ENCODE measurements around the gene FCHSD2.
"Not testable (repeated sequence)": the region's sequence is repeated elsewhere in the genome, so short reads cannot be mapped to it uniquely, and the experiment has no call there.

Gene FCHSD2

DNA sequence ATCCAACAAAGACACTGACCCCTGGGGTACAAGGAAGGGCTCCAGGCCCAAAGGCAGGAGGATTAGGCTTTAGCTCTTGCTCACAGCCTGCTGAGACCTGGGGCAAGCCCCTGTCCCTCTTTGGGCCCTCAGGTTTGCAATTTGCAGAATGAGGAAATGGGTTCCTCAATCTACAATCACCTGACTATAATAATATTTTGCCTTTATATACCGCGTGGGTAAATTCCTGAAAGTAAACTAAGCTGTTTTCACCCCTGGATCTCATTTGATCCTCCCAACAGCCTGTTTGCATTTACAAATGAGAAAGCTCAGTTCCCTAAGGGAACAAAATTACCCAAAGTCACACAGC lies 349.1 kb downstream of the FCHSD2 start:
- Histone ChIP-seq H3K9ac (ENCODE audit: low read length) (peak overlapping the region; percentile 39; the same call in 1 of the 2 replicates), H3K79me2 (ENCODE audit: insufficient read depth, low read length) (no peaks in the 10 kb centered on the region), H3K4me3 (ENCODE audit: low read depth, low read length, poor library complexity, severe bottlenecking) (peak overlapping the region; percentile 68), H3K9me3 (ENCODE audit: low read length) (no peaks in the 10 kb centered on the region), H3K27me3 (ENCODE audit: insufficient read depth, low read length) (no peaks in the 10 kb centered on the region), H3K27ac (ENCODE audit: low read depth, low read length, poor library complexity, severe bottlenecking) (peak overlapping the region; percentile 56), H3K36me3 (ENCODE audit: insufficient read depth, low read length) (no peaks in the 10 kb centered on the region), H3F3A (ENCODE audit: insufficient read depth, low read length) (no peaks in the 10 kb centered on the region), H2AFZ (ENCODE audit: low read length) (no peak overlapping the region), H3K9me2 (ENCODE audit: low read depth, low read length) (no peaks in the 10 kb centered on the region), H3K4me2 (ENCODE audit: low read length) (peak overlapping the region; percentile 65), H3K4me1 (ENCODE audit: insufficient read depth, low read length, severe bottlenecking) (peaks cover 32% of the 10 kb centered on the region), H4K20me1 (ENCODE audit: insufficient read depth, low read length) (no peaks in the 10 kb centered on the region)
- TF ChIP-seq CTCF (IDR thresholded peaks at IDR 0.05; ENCODE audit: low read length) (no peak), EZH2 (IDR thresholded peaks at IDR 0.05; ENCODE audit: borderline replicate concordance, low read length) (no peak)

DNA sequence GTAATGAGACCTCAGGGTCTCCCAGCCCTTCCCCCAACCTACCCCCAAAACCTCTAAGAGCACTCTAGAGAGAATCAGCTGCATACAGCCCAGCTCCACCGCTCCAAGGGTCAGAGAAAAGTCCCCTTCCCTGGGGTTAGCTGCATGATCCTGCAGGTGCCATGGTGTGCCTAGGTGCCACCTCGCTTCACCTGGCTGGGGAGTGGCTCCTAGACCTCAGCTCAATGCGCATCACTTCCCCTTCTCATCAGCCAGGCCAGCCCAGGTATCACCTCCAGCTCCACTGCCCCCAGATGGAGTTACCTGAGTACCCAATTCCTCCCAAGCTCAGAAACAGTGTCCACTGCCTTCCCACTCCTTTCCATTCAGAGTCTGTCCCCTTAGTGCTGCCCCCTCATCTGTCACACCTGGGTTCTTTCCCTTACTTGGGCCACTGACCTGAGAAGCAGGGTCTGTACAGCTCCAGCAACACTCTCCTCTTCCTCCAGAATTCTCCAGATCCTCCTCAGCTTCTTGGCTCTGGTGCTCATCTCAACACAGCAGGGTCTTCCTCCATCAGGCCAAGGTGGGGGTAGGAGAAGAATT lies 349.6 kb downstream of the FCHSD2 start:
- Histone ChIP-seq H3K27ac (ENCODE audit: low read depth, low read length, poor library complexity, severe bottlenecking) (peak overlapping the region; percentile 56), H3F3A (ENCODE audit: insufficient read depth, low read length) (no peaks in the 10 kb centered on the region), H3K27me3 (ENCODE audit: insufficient read depth, low read length) (no peaks in the 10 kb centered on the region), H3K9ac (ENCODE audit: low read length) (peak overlapping the region; percentile 39; the same call in 1 of the 2 replicates), H3K4me2 (ENCODE audit: low read length) (peak overlapping the region; percentile 65), H3K9me2 (ENCODE audit: low read depth, low read length) (no peaks in the 10 kb centered on the region), H3K36me3 (ENCODE audit: insufficient read depth, low read length) (no peaks in the 10 kb centered on the region), H3K4me3 (ENCODE audit: low read depth, low read length, poor library complexity, severe bottlenecking) (peak overlapping the region; percentile 68), H4K20me1 (ENCODE audit: insufficient read depth, low read length) (no peaks in the 10 kb centered on the region), H2AFZ (ENCODE audit: low read length) (no peak overlapping the region), H3K9me3 (ENCODE audit: low read length) (no peaks in the 10 kb centered on the region), H3K79me2 (ENCODE audit: insufficient read depth, low read length) (no peaks in the 10 kb centered on the region), H3K4me1 (ENCODE audit: insufficient read depth, low read length, severe bottlenecking) (peaks cover 35% of the 10 kb centered on the region)
- no peak for TF ChIP-seq EZH2 (IDR thresholded peaks at IDR 0.05; ENCODE audit: borderline replicate concordance, low read length)
- TF ChIP-seq CTCF (IDR thresholded peaks at IDR 0.05; ENCODE audit: low read length), result no peak

- H3K36me3 ChIP-seq (ENCODE audit: insufficient read depth, low read length); H3K9me2 ChIP-seq (ENCODE audit: low read depth, low read length); H4K20me1 ChIP-seq (ENCODE audit: insufficient read depth, low read length); H3K27me3 ChIP-seq (ENCODE audit: insufficient read depth, low read length); H3K4me3 ChIP-seq (ENCODE audit: low read depth, low read length, poor library complexity, severe bottlenecking); H3K27ac ChIP-seq (ENCODE audit: low read depth, low read length, poor library complexity, severe bottlenecking); H3F3A ChIP-seq (ENCODE audit: insufficient read depth, low read length); H3K4me2 ChIP-seq (ENCODE audit: low read length); H2AFZ ChIP-seq (ENCODE audit: low read length); H3K9ac ChIP-seq (ENCODE audit: low read length); H3K9me3 ChIP-seq (ENCODE audit: low read length); H3K79me2 ChIP-seq (ENCODE audit: insufficient read depth, low read length): not testable (repeated sequence)
- peaks cover 40% of the 10 kb centered on the region for H3K4me1 ChIP-seq (ENCODE audit: insufficient read depth, low read length, severe bottlenecking)
These were observed 350.9 kb downstream of the FCHSD2 start for GRCh38 chr11:72791228-72791627.

DNA sequence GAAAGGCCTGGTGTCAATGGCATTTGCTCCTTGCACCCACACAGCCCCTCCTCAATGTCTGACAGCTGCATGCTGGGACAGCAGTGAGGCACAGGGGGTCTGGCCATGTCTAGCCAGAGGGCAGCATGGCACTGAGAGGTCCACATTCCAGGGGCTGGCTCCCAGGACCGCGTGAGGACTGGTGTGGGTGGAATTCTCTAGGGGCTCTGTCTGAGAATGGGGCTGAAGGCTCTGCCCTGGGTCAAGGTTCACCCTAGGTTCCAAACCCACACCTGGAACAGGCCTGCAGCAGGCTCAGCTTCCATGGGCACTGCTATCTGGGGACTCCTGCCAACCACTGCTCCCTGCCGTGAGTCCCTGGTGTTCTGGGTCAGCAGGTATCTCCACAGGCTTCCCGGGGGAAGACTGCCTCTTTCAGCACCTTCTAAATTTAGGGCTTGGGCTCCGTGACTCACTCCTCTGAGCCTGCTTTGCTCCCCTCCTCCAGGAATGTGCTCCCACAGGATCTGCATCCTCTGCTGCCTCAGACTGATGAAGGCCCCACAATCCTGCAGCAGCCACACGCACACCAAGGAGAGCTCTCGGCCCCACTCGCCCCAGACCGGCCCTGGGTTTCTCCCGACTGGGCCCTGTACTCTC lies 352.5 kb downstream of the FCHSD2 start:
- Histone ChIP-seq H3K4me1 (ENCODE audit: insufficient read depth, low read length, severe bottlenecking) (peaks cover 31% of the 10 kb centered on the region), H3K27ac (ENCODE audit: low read depth, low read length, poor library complexity, severe bottlenecking) (no peak overlapping the region), H3K9me2 (ENCODE audit: low read depth, low read length) (no peaks in the 10 kb centered on the region), H2AFZ (ENCODE audit: low read length) (no peak overlapping the region), H3K4me3 (ENCODE audit: low read depth, low read length, poor library complexity, severe bottlenecking) (no peak overlapping the region), H3K9ac (ENCODE audit: low read length) (no peak overlapping the region), H3K9me3 (ENCODE audit: low read length) (no peaks in the 10 kb centered on the region), H3F3A (ENCODE audit: insufficient read depth, low read length) (no peaks in the 10 kb centered on the region), H3K36me3 (ENCODE audit: insufficient read depth, low read length) (no peaks in the 10 kb centered on the region), H4K20me1 (ENCODE audit: insufficient read depth, low read length) (no peaks in the 10 kb centered on the region), H3K27me3 (ENCODE audit: insufficient read depth, low read length) (no peaks in the 10 kb centered on the region), H3K79me2 (ENCODE audit: insufficient read depth, low read length) (no peaks in the 10 kb centered on the region), H3K4me2 (ENCODE audit: low read length) (no peak overlapping the region)
- TF ChIP-seq EZH2 (IDR thresholded peaks at IDR 0.05; ENCODE audit: borderline replicate concordance, low read length) (no peak), CTCF (IDR thresholded peaks at IDR 0.05; ENCODE audit: low read length) (no peak)

Measured in OCI-LY1 (cell line).